Subcutaneous abdominal adipose tissue (tissue), 5 donors: ENCODE results near the gene CFAP99.
A peak's percentile ranks its signal among the peaks of the same experiment; 100 is the strongest.

Source experiments
- H3K27ac ChIP-seq: one replicate; pipeline ENCODE4 v1.7.0; 2013; ENCODE audit warnings: low read depth, mild to moderate bottlenecking, inconsistent platforms, low read length, moderate library complexity
- H3K27me3 ChIP-seq, 5 donors: one replicate each; pipeline ENCODE4 v1.7.0; 2013; ENCODE audit warnings: low read length in 5 of 5, inconsistent platforms in 1 of 5; ENCODE audit not compliant: control insufficient read depth in 5 of 5, insufficient read depth in 4 of 5
- H3K36me3 ChIP-seq, 5 donors: one replicate each; pipeline ENCODE4 v1.7.0; 2013; ENCODE audit warnings: low read length in 5 of 5; ENCODE audit not compliant: control insufficient read depth in 5 of 5, insufficient read depth in 5 of 5
- H3K4me1 ChIP-seq, 5 donors: one replicate each; pipeline ENCODE4 v1.7.0; 2013; ENCODE audit warnings: low read length in 5 of 5, mild to moderate bottlenecking in 3 of 5, moderate library complexity in 1 of 5; ENCODE audit not compliant: control insufficient read depth in 5 of 5, insufficient read depth in 5 of 5
- H3K4me3 ChIP-seq, 5 donors: one replicate each; pipeline ENCODE4 v1.7.0; 2013; ENCODE audit warnings: low read length in 5 of 5, low read depth in 1 of 5
- H3K9ac ChIP-seq, 5 donors: one replicate each; pipeline ENCODE4 v1.7.0; 2013; ENCODE audit warnings: low read length in 5 of 5, mild to moderate bottlenecking in 4 of 5, moderate library complexity in 3 of 5
- H3K9me3 ChIP-seq, 5 donors: one replicate each; pipeline ENCODE4 v1.7.0; 2013; ENCODE audit warnings: low read length in 5 of 5; ENCODE audit not compliant: control insufficient read depth in 5 of 5
- donor health status: healthy.
- donor health status: healthy.
- donor health status: healthy.
- donor health status: healthy.
- donor health status: healthy.

The CFAP99 gene

GRCh38 chr4:2389691-2390090, 29.1 kb upstream of the CFAP99 start:
- H3K4me1 ChIP-seq = peaks cover 0 to 18% (median 8%) of the 10 kb centered on the region in 5 donors

GRCh38 chr4:2390146-2390545, 28.6 kb upstream of the CFAP99 start:
- Histone ChIP-seq H3K9ac (no peak overlapping the region), H3K36me3 (no peaks in the 10 kb centered on the region), H3K4me3 (no peak overlapping the region), H3K27ac (no peak overlapping the region), H3K27me3 (peaks cover 0 to 19% (median 7%) of the 10 kb centered on the region in 5 donors), H3K9me3 (no peaks in the 10 kb centered on the region), H3K4me1 (peaks cover 0 to 18% (median 8%) of the 10 kb centered on the region in 5 donors)

More at GRCh38 chr4:2389691-2390090, 29.1 kb upstream of the CFAP99 start:
- Histone ChIP-seq H3K9me3 (no peaks in the 10 kb centered on the region), H3K4me3 (no peak overlapping the region), H3K9ac (no peak overlapping the region), H3K36me3 (no peaks in the 10 kb centered on the region), H3K27me3 (peaks cover 0 to 18% (median 7%) of the 10 kb centered on the region in 5 donors), H3K27ac (no peak overlapping the region)

- Histone ChIP-seq H3K9me3 (no peaks in the 10 kb centered on the region), H3K9ac (no peak overlapping the region), H3K4me1 (peaks cover 0 to 18% (median 8%) of the 10 kb centered on the region in 5 donors), H3K4me3 (no peak overlapping the region), H3K27me3 (peaks cover 0 to 19% (median 11%) of the 10 kb centered on the region in 5 donors), H3K36me3 (no peaks in the 10 kb centered on the region), H3K27ac (no peak overlapping the region)
These were observed 27.9 kb upstream of the CFAP99 start for GRCh38 chr4:2390784-2391421.

- H3K27ac ChIP-seq = no peak overlapping the region
- H3K9ac ChIP-seq = peak overlapping the region in 1 of 5 donors; percentile 30
- H3K9me3 ChIP-seq = no peaks in the 10 kb centered on the region
- H3K36me3 ChIP-seq = no peaks in the 10 kb centered on the region
- H3K4me3 ChIP-seq = peak overlapping the region; percentile 12 to 44 (median 43)
- peaks cover 0 to 19% (median 11%) of the 10 kb centered on the region in 5 donors for H3K27me3 ChIP-seq
- peaks cover 0 to 14% (median 8%) of the 10 kb centered on the region in 5 donors for H3K4me1 ChIP-seq
These were observed 25.1 kb upstream of the CFAP99 start for GRCh38 chr4:2393353-2394270.

- no peaks in the 10 kb centered on the region for H3K36me3 ChIP-seq
- no peaks in the 10 kb centered on the region for H3K9me3 ChIP-seq
- peaks cover 0 to 11% (median 8%) of the 10 kb centered on the region in 5 donors for H3K4me1 ChIP-seq
- peaks cover 0 to 19% (median 11%) of the 10 kb centered on the region in 5 donors for H3K27me3 ChIP-seq
- no peak overlapping the region for H3K4me3 ChIP-seq
- no peak overlapping the region for H3K9ac ChIP-seq
- no peak overlapping the region for H3K27ac ChIP-seq
These were observed 24.2 kb upstream of the CFAP99 start for GRCh38 chr4:2394528-2394927.

- Histone ChIP-seq H3K27me3 (peaks cover 0 to 19% (median 11%) of the 10 kb centered on the region in 5 donors), H3K9ac (no peak overlapping the region), H3K27ac (no peak overlapping the region), H3K36me3 (no peaks in the 10 kb centered on the region), H3K4me3 (no peak overlapping the region), H3K4me1 (peaks cover 0 to 11% (median 8%) of the 10 kb centered on the region in 5 donors), H3K9me3 (no peaks in the 10 kb centered on the region)
These were observed 23.7 kb upstream of the CFAP99 start for GRCh38 chr4:2395038-2395437.

GRCh38 chr4:2395584-2395983, 23.2 kb upstream of the CFAP99 start:
- Histone ChIP-seq H3K4me3 (no peak overlapping the region), H3K4me1 (peaks cover 0 to 11% (median 8%) of the 10 kb centered on the region in 5 donors), H3K9me3 (no peaks in the 10 kb centered on the region), H3K27me3 (peaks cover 0 to 19% (median 11%) of the 10 kb centered on the region in 5 donors), H3K27ac (no peak overlapping the region), H3K9ac (no peak overlapping the region), H3K36me3 (no peaks in the 10 kb centered on the region)

- no peak overlapping the region for H3K4me3 ChIP-seq
- H3K9ac ChIP-seq = no peak overlapping the region
- peaks cover 1 to 17% (median 13%) of the 10 kb centered on the region in 5 donors for H3K4me1 ChIP-seq
These were observed 21.9 kb upstream of the CFAP99 start for GRCh38 chr4:2396781-2397368.

GRCh38 chr4:2397596-2398379, 21.0 kb upstream of the CFAP99 start:
- H3K9ac ChIP-seq = no peak overlapping the region
- H3K4me1 ChIP-seq = peaks cover 1 to 26% (median 22%) of the 10 kb centered on the region in 5 donors
- peaks cover 0 to 17% (median 13%) of the 10 kb centered on the region in 5 donors for H3K27me3 ChIP-seq
- no peak overlapping the region for H3K4me3 ChIP-seq
- no peak overlapping the region for H3K27ac ChIP-seq
- H3K36me3 ChIP-seq = no peaks in the 10 kb centered on the region
- no peaks in the 10 kb centered on the region for H3K9me3 ChIP-seq

More at GRCh38 chr4:2396781-2397368, 21.9 kb upstream of the CFAP99 start:
- H3K36me3 ChIP-seq = no peaks in the 10 kb centered on the region
- no peak overlapping the region for H3K27ac ChIP-seq
- peaks cover 0 to 17% (median 11%) of the 10 kb centered on the region in 5 donors for H3K27me3 ChIP-seq
- no peaks in the 10 kb centered on the region for H3K9me3 ChIP-seq
